ENCODE results near the gene NFKBIL1.

DNA sequence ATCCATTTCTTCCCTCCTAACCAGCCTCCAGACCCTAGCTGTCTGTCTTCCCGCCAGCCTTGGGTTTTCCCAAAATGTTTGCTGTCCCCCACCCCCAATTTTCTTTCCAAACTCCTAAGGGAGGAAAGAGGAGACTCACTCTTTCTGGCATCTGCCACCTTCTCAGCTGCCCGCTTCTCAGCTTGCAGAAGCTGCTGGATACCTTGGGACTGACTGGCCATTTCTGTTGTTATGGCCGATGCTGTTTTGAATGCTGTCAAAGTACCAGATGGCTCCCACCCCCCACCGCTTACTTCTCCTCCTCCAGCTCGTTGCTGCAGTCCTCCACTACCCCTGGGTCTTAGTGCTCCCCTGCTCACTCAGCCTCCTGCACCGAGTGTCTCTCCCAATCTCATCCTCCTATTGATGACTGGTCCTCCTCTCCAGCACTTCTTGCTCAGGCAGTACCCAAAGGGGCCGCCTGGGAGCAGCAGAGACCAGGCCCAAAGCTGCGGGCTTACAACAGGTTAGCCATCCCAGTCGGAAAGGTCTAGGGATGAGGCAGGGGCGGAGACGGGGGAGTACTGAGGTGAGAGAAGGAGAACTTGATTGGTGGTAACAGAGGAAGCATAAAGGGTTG is 960 bp upstream of the NFKBIL1 start, which contains the start of gene ATP6V1G2:
- TF ChIP-seq POLR2A (IDR thresholded peaks at IDR 0.05) (no peak), POLR2AphosphoS5 (IDR thresholded peaks at IDR 0.05; ENCODE audit: insufficient read depth in 1 of 2, low read depth in 1 of 2) (peak in 1 of 2 donors; percentile 78)
- TF ChIP-seq, protein P1, sequence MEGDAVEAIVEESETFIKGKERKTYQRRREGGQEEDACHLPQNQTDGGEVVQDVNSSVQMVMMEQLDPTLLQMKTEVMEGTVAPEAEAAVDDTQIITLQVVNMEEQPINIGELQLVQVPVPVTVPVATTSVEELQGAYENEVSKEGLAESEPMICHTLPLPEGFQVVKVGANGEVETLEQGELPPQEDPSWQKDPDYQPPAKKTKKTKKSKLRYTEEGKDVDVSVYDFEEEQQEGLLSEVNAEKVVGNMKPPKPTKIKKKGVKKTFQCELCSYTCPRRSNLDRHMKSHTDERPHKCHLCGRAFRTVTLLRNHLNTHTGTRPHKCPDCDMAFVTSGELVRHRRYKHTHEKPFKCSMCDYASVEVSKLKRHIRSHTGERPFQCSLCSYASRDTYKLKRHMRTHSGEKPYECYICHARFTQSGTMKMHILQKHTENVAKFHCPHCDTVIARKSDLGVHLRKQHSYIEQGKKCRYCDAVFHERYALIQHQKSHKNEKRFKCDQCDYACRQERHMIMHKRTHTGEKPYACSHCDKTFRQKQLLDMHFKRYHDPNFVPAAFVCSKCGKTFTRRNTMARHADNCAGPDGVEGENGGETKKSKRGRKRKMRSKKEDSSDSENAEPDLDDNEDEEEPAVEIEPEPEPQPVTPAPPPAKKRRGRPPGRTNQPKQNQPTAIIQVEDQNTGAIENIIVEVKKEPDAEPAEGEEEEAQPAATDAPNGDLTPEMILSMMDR (IDR thresholded peaks at IDR 0.05), result peak; percentile 97 to 99 (median 99)
